Measurements from ENCODE around the gene GRIN2D.

GRCh38 chr19:48443256-48443655 lies 49.8 kb downstream of the GRIN2D start:
- TF ChIP-seq, protein P1, sequence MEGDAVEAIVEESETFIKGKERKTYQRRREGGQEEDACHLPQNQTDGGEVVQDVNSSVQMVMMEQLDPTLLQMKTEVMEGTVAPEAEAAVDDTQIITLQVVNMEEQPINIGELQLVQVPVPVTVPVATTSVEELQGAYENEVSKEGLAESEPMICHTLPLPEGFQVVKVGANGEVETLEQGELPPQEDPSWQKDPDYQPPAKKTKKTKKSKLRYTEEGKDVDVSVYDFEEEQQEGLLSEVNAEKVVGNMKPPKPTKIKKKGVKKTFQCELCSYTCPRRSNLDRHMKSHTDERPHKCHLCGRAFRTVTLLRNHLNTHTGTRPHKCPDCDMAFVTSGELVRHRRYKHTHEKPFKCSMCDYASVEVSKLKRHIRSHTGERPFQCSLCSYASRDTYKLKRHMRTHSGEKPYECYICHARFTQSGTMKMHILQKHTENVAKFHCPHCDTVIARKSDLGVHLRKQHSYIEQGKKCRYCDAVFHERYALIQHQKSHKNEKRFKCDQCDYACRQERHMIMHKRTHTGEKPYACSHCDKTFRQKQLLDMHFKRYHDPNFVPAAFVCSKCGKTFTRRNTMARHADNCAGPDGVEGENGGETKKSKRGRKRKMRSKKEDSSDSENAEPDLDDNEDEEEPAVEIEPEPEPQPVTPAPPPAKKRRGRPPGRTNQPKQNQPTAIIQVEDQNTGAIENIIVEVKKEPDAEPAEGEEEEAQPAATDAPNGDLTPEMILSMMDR (IDR thresholded peaks at IDR 0.05; ENCODE audit: low read length): no peak
- no peak for TF ChIP-seq EZH2 (IDR thresholded peaks at IDR 0.05; ENCODE audit: borderline replicate concordance, low read length)
